Measurements from ENCODE around the gene TADA2A.

GRCh38 chr17:37375706-37376105 lies 31.0 kb upstream of the TADA2A start, which contains the start of gene C17orf78:
- TF ChIP-seq GATA2 (IDR thresholded peaks at IDR 0.05; ENCODE audit: low read depth, low read length) (no peak), GATA3 (IDR thresholded peaks at IDR 0.05; ENCODE audit: low read depth, low read length) (no peak)
